ENCODE measurements around the gene PIGU. TPM values are rescaled to one million over a fixed set of nuclear protein-coding genes. Genes with fewer than 3 reads are reported as not detected.

PIGU gene
- polyA plus RNA-seq, 3 donors: 5.8 to 11.3 (median 10.9) TPM

- H3K27ac Mint-ChIP-seq: peak overlapping the region in 2 of 7 donors; percentile 15 to 41
- no peak overlapping the region for H3K4me3 ChIP-seq (replicated peaks in 1 of 3; ENCODE audit: low read depth in 2 of 3, low read length in 3 of 3)
- no peak overlapping the region for H3K27ac ChIP-seq (ENCODE audit: low read depth in 1 of 2, low read length in 2 of 2)
- peaks cover 10 to 18% of the 10 kb centered on the region in 2 donors for H3K36me3 Mint-ChIP-seq
- no peak overlapping the region for H3K9ac ChIP-seq (ENCODE audit: insufficient read depth, low read length, poor library complexity, severe bottlenecking)
- H3K4me1 Mint-ChIP-seq: peaks cover 11% of the 10 kb centered on the region
- H3K36me3 ChIP-seq (replicated peaks in 1 of 2; ENCODE audit: control insufficient read depth in 1 of 2, insufficient read depth in 2 of 2, low read length in 2 of 2): peaks cover 3 to 5% of the 10 kb centered on the region in 2 donors
- DNase-seq: no peak
- 88% methylated on average over 5 of the region's 9 CpGs for WGBS (ENCODE audit: insufficient coverage)
- peaks cover 6 to 12% of the 10 kb centered on the region in 2 donors for H3K4me1 ChIP-seq (ENCODE audit: control insufficient read depth in 1 of 2, insufficient read depth in 2 of 2, low read length in 2 of 2)
- no peaks in the 10 kb centered on the region for H3K79me2 ChIP-seq (ENCODE audit: insufficient read depth, low read length)
- no peak overlapping the region for H3K4me3 Mint-ChIP-seq
- no peaks in the 10 kb centered on the region for H3K27me3 ChIP-seq (ENCODE audit: control insufficient read depth in 2 of 2, insufficient read depth in 2 of 2, low read length in 2 of 2)
- H3K27me3 Mint-ChIP-seq (ENCODE audit: low read depth in 3 of 3): no peaks in the 10 kb centered on the region
- H2AFZ ChIP-seq (ENCODE audit: insufficient read depth, low read depth, low read length, poor library complexity, severe bottlenecking): no peak overlapping the region
- no peaks in the 10 kb centered on the region for H3K9me3 Mint-ChIP-seq
- no peak overlapping the region for H3K4me2 ChIP-seq (replicated peaks; ENCODE audit: extremely low read depth, low read length, poor library complexity, severe bottlenecking)
- no peaks in the 10 kb centered on the region for H4K20me1 ChIP-seq (ENCODE audit: insufficient read depth, low read length)
- TF ChIP-seq CTCF (IDR thresholded peaks at IDR 0.05): no peak
- intact Hi-C loops (cut with micrococcal nuclease): no loop called here
- no peaks in the 10 kb centered on the region for H3K9me3 ChIP-seq (replicated peaks in 1 of 2; ENCODE audit: control insufficient read depth in 1 of 2, insufficient read depth in 1 of 2, low read length in 2 of 2)
These were observed 109.7 kb downstream of the PIGU start for GRCh38 chr20:34566978-34567891.

GRCh38 chr20:34564833-34565232 is 112.1 kb downstream of the PIGU start:
- peaks cover 0 to 1% (median 0%) of the 10 kb centered on the region in 7 donors for H3K9me3 Mint-ChIP-seq
- Histone ChIP-seq H3K79me2 (ENCODE audit: insufficient read depth, low read length) (no peaks in the 10 kb centered on the region), H3K9me3 (replicated peaks in 1 of 2; ENCODE audit: control insufficient read depth in 1 of 2, insufficient read depth in 1 of 2, low read length in 2 of 2) (no peaks in the 10 kb centered on the region), H3K36me3 (replicated peaks in 1 of 2; ENCODE audit: control insufficient read depth in 1 of 2, insufficient read depth in 2 of 2, low read length in 2 of 2) (peaks cover 0 to 5% of the 10 kb centered on the region in 2 donors), H3K4me3 (replicated peaks in 1 of 3; ENCODE audit: low read depth in 2 of 3, low read length in 3 of 3) (no peak overlapping the region), H3K9ac (ENCODE audit: insufficient read depth, low read length, poor library complexity, severe bottlenecking) (no peak overlapping the region), H3K4me2 (replicated peaks; ENCODE audit: extremely low read depth, low read length, poor library complexity, severe bottlenecking) (no peak overlapping the region), H3K27ac (ENCODE audit: low read depth in 1 of 2, low read length in 2 of 2) (no peak overlapping the region), H2AFZ (ENCODE audit: insufficient read depth, low read depth, low read length, poor library complexity, severe bottlenecking) (no peak overlapping the region), H4K20me1 (ENCODE audit: insufficient read depth, low read length) (no peaks in the 10 kb centered on the region), H3K27me3 (ENCODE audit: control insufficient read depth in 2 of 2, insufficient read depth in 2 of 2, low read length in 2 of 2) (no peaks in the 10 kb centered on the region), H3K4me1 (ENCODE audit: control insufficient read depth in 1 of 2, insufficient read depth in 2 of 2, low read length in 2 of 2) (no peaks in the 10 kb centered on the region)
- H3K27ac Mint-ChIP-seq: no peak overlapping the region
- 94% methylated on average over 6 of the region's 7 CpGs for WGBS (ENCODE audit: insufficient coverage)
- peaks cover 8 to 16% of the 10 kb centered on the region in 2 donors for H3K36me3 Mint-ChIP-seq
- peak in 1 of 3 donors; percentile 53 for DNase-seq
- intact Hi-C loops (cut with micrococcal nuclease): loop anchor here in 1 of 2 donors (5.0 kb wide), 1 partner anchor 142 kb away; no protein-coding TSS in a partner anchor
- TF ChIP-seq CTCF (IDR thresholded peaks at IDR 0.05): no peak
- no peaks in the 10 kb centered on the region for H3K4me1 Mint-ChIP-seq
- no peak overlapping the region for H3K4me3 Mint-ChIP-seq
- H3K27me3 Mint-ChIP-seq (ENCODE audit: low read depth in 3 of 3): no peaks in the 10 kb centered on the region
